H1 (cell line): ENCODE measurements around the gene PRXL2A. TPM values are rescaled to one million over a fixed set of nuclear protein-coding genes. Genes with fewer than 3 reads are reported as not detected.
A peak's percentile ranks its signal among the peaks of the same experiment; 100 is the strongest.

Experiments
- CTCF ChIA-PET: fragments of 300-600 bp; sonication (Branson Sonifier 250); formaldehyde crosslinking; loops from one replicate; lab custom pipeline; 2021; ENCODE audit not compliant: partially characterized antibody; lab: Charles Lee
- POLR2A ChIA-PET: fragments of 300-600 bp; sonication (Branson Sonifier 250); formaldehyde crosslinking; loops from one replicate; lab custom pipeline; 2021; ENCODE audit warnings: inconsistent platforms; ENCODE audit not compliant: partially characterized antibody; lab: Charles Lee
- DNase-seq, 2 experiments: peaks; one replicate each; pipeline versions ENCODE4 v3.0.0 to v3.0.0-alpha.2; 2010 to 2022; ENCODE audit warnings: low spot score in 2 of 2, low read depth in 1 of 2, mixed read lengths in 1 of 2
- FAIRE-seq: peaks from 2 replicates; lab custom pipeline; 2011; peaks lifted over from hg19 to GRCh38; lab: Jason Lieb, UNC
- H2AFZ ChIP-seq: 2 replicates; pipeline ENCODE4 v1.8.1; 2012; ENCODE audit warnings: low read length, inconsistent platforms
- H2AK5ac ChIP-seq: 2 replicates; pipeline ENCODE4 v1.6.1; 2013; ENCODE audit warnings: low read depth, low read length
- H2BK120ac ChIP-seq: replicated peaks from 2 replicates; pipeline ENCODE3; 2013; ENCODE audit warnings: low read depth, low read length, inconsistent platforms
- H2BK12ac ChIP-seq: 2 replicates; pipeline ENCODE4 v1.6.1; 2013; ENCODE audit warnings: low read depth, low read length
- H2BK15ac ChIP-seq: 2 replicates; pipeline ENCODE4 v1.6.1; 2013; ENCODE audit warnings: low read length
- H2BK20ac ChIP-seq: 2 replicates; pipeline ENCODE4 v1.6.1; 2013; ENCODE audit warnings: low read length
- H2BK5ac ChIP-seq: 2 replicates; pipeline ENCODE4 v1.6.1; 2013; ENCODE audit warnings: low read depth, low read length
- H3K14ac ChIP-seq: 2 replicates; pipeline ENCODE4 v1.6.1; 2013; ENCODE audit warnings: inconsistent platforms; ENCODE audit not compliant: insufficient read length
- H3K18ac ChIP-seq: 2 replicates; pipeline ENCODE4 v1.6.1; 2013; ENCODE audit warnings: low read length; ENCODE audit errors: extremely low read depth
- H3K23ac ChIP-seq: 2 replicates; pipeline ENCODE4 v1.6.1; 2013; ENCODE audit warnings: inconsistent platforms; ENCODE audit not compliant: insufficient read length
- H3K23me2 ChIP-seq: 2 replicates; pipeline ENCODE4 v1.6.1; 2013; ENCODE audit warnings: low read depth, low read length
- H3K27ac ChIP-seq: 2 replicates; pipeline ENCODE4 v1.6.1; 2011; ENCODE audit warnings: low read depth, low read length, inconsistent platforms
- H3K27me3 ChIP-seq, 4 experiments: replicated peaks in 1 of 4; 1 replicate in 1 of 4; 2 replicates in 3 of 4; pipeline versions ENCODE4 v1.6.1 to v1.8.1; 2011 to 2013; ENCODE audit warnings: low read length in 3 of 4, mild to moderate bottlenecking in 3 of 4, inconsistent platforms in 2 of 4, mixed read lengths in 2 of 4, moderate library complexity in 1 of 4; ENCODE audit not compliant: control insufficient read depth in 3 of 4, insufficient read depth in 3 of 4; ENCODE audit errors: extremely low read depth in 1 of 4
- H3K36me3 ChIP-seq, 4 experiments: 2 replicates each; pipeline versions ENCODE4 v1.6.1 to v1.8.1; 2011 to 2013; ENCODE audit warnings: mild to moderate bottlenecking in 4 of 4, low read length in 3 of 4, moderate library complexity in 2 of 4, control low read depth in 1 of 4, inconsistent platforms in 1 of 4; ENCODE audit not compliant: insufficient read depth in 4 of 4, control insufficient read depth in 2 of 4
- H3K4ac ChIP-seq: replicated peaks from 2 replicates; pipeline ENCODE3; 2013; ENCODE audit warnings: low read length, low read depth, mixed read lengths, inconsistent platforms; ENCODE audit not compliant: insufficient read length
- H3K4me1 ChIP-seq, 4 experiments: replicated peaks in 1 of 4; 1 replicate in 1 of 4; 2 replicates in 3 of 4; pipeline versions ENCODE4 v1.6.1 to v1.8.1; 2011 to 2013; ENCODE audit warnings: low read length in 3 of 4, inconsistent platforms in 2 of 4, mixed read lengths in 1 of 4; ENCODE audit not compliant: insufficient read depth in 4 of 4, control insufficient read depth in 3 of 4
- H3K4me2 ChIP-seq, 2 experiments: 2 replicates each; pipeline versions ENCODE4 v1.6.1 to v1.8.1; 2011 to 2013; ENCODE audit warnings: low read depth in 2 of 2, low read length in 2 of 2, control low read depth in 1 of 2, inconsistent platforms in 1 of 2, mild to moderate bottlenecking in 1 of 2; ENCODE audit not compliant: insufficient read depth in 1 of 2
- H3K4me3 ChIP-seq, 4 experiments: fragments of 200-600, 300-600 bp in 1 of 4; sonication (generic), shearing (Covaris generic), sonication (Bioruptor Twin) in 1 of 4; 2 replicates each; pipeline versions ENCODE4 v1.5.1 to v1.8.1; 2011 to 2016; ENCODE audit warnings: low read length in 4 of 4, low read depth in 3 of 4, control low read depth in 2 of 4, inconsistent platforms in 2 of 4, mild to moderate bottlenecking in 2 of 4, mixed read lengths in 1 of 4, moderate library complexity in 1 of 4; ENCODE audit not compliant: insufficient read depth in 2 of 4; ENCODE audit errors: extremely low read depth in 1 of 4
- H3K56ac ChIP-seq: replicated peaks from 2 replicates; pipeline ENCODE3; 2013; ENCODE audit warnings: low read depth, mild to moderate bottlenecking, mixed read lengths, low read length, inconsistent platforms; ENCODE audit not compliant: insufficient read length
- H3K79me1 ChIP-seq: 2 replicates; pipeline ENCODE4 v1.6.1; 2013; ENCODE audit warnings: low read depth, low read length, control low read depth
- H3K79me2 ChIP-seq, 2 experiments: 2 replicates each; pipeline versions ENCODE4 v1.6.1 to v1.8.1; 2012 to 2013; ENCODE audit warnings: low read length in 2 of 2, mild to moderate bottlenecking in 2 of 2, inconsistent platforms in 1 of 2; ENCODE audit not compliant: insufficient read depth in 2 of 2, control insufficient read depth in 1 of 2
- H3K9ac ChIP-seq, 4 experiments: replicated peaks in 1 of 4; 1 replicate in 1 of 4; 2 replicates in 3 of 4; pipeline versions ENCODE4 v1.6.1 to v1.8.1; 2011 to 2013; ENCODE audit warnings: low read depth in 3 of 4, low read length in 3 of 4, control low read depth in 2 of 4, mild to moderate bottlenecking in 2 of 4, moderate library complexity in 2 of 4, inconsistent platforms in 1 of 4; ENCODE audit errors: extremely low read depth in 1 of 4
- H3K9me3 ChIP-seq, 2 experiments: 2 replicates each; pipeline versions ENCODE4 v1.6.1 to v1.8.1; 2012 to 2013; ENCODE audit warnings: mild to moderate bottlenecking in 2 of 2, moderate library complexity in 2 of 2, control low read depth in 1 of 2, inconsistent platforms in 1 of 2, low read depth in 1 of 2, low read length in 1 of 2, mixed read lengths in 1 of 2; ENCODE audit not compliant: insufficient read depth in 2 of 2
- H4K20me1 ChIP-seq, 2 experiments: replicated peaks in 1 of 2; 2 replicates each; pipeline versions ENCODE3 to v1.8.1; 2011 to 2013; ENCODE audit warnings: inconsistent platforms in 2 of 2, low read length in 2 of 2, mild to moderate bottlenecking in 1 of 2; ENCODE audit not compliant: insufficient read depth in 2 of 2, control insufficient read depth in 1 of 2
- H4K5ac ChIP-seq: 2 replicates; pipeline ENCODE4 v1.6.1; 2013; ENCODE audit warnings: low read length, low read depth, mixed read lengths, inconsistent platforms; ENCODE audit not compliant: insufficient read length
- H4K8ac ChIP-seq: 2 replicates; pipeline ENCODE4 v1.8.0; 2013; ENCODE audit warnings: mild to moderate bottlenecking, moderate library complexity, low read length, inconsistent platforms; ENCODE audit not compliant: insufficient read depth; ENCODE audit errors: extremely low read depth
- H4K91ac ChIP-seq: replicated peaks from 2 replicates; pipeline ENCODE3; 2013; ENCODE audit warnings: low read length, mixed read lengths, inconsistent platforms; ENCODE audit not compliant: insufficient read length
- E2F6 ChIP-seq: IDR thresholded peaks from 2 replicates; pipeline ENCODE4 v1.6.1; 2012; ENCODE audit warnings: inconsistent platforms
- TBP ChIP-seq: IDR thresholded peaks from 2 replicates; pipeline ENCODE4 v1.6.1; 2011; ENCODE audit warnings: low read depth, low read length, improper control_type of control experiment
- WGBS, 2 experiments: shearing (Covaris generic) in 1 of 2; methylation state at CpG; one replicate each; pipeline versions ENCODE4 v1.1.6 to v1.1.7; 2013 to 2015; ENCODE audit warnings: low lambda C conversion rate in 2 of 2, mixed read lengths in 2 of 2, inconsistent platforms in 1 of 2, low coverage in 1 of 2, missing lambda C conversion rate in 1 of 2; ENCODE audit not compliant: insufficient replicate concordance in 2 of 2, insufficient coverage in 1 of 2, insufficient read length in 1 of 2; ENCODE audit errors: extremely low coverage in 1 of 2, missing lambda C conversion rate in 1 of 2; 5-methylcytosine and 5-hydroxymethylcytosine counted together
- polyA plus RNA-seq, 7 experiments: library from polyadenylated mRNA; depleted of rRNA in 3 of 7; stranded (reverse) in 5 of 7; unstranded in 2 of 7; fragments of >200 nt in 5 of 7; fragments of 200-250 nt in 2 of 7; gene quantifications; 1 replicate in 5 of 7; 2 replicates in 1 of 7; 4 replicates in 1 of 7; pipeline versions ENCODE4 v1.2.1 to v1.2.3, GENCODE V29; 2011 to 2013; ENCODE audit warnings: missing spikeins in 2 of 7, mixed read lengths in 2 of 7
- total RNA-seq: library from RNA; stranded (reverse); fragmentation: NEBNext Ultra II Directional; extraction: Animal tissue kit (Norgen Biotek cat#: 25700); gene quantifications from 2 replicates; pipeline ENCODE4 v1.2.1, GENCODE V29; 2021

PRXL2A gene
- total and polyA plus RNA-seq, 2 of the 8 experiments (the other 6 are each of a cell fraction or from before 2014, with no cell fraction given), result 13.4 to 58.3 TPM

GRCh38 chr10:80415734-80416478, 7.6 kb downstream of the PRXL2A start:
- FAIRE-seq, result no peak
- Histone ChIP-seq H3K14ac (no peak overlapping the region), H3K23ac (no peak overlapping the region), H3K23me2 (no peaks in the 10 kb centered on the region), H3K79me2 (peaks cover 0 to 28% of the 10 kb centered on the region in 2 experiments; a peak in 2 of 4 replicates), H3K27me3 (peaks cover 0 to 11% (median 1%) of the 10 kb centered on the region in 4 experiments; a peak in 4 of 7 replicates), H3K4me3 (no peak overlapping the region), H3K4me1 (peaks cover 4 to 22% (median 12%) of the 10 kb centered on the region in 4 experiments), H4K5ac (no peak overlapping the region), H3K9me3 (no peaks in the 10 kb centered on the region), H4K91ac (no peak overlapping the region), H2AFZ (no peak overlapping the region), H3K4me2 (peak overlapping the region in 1 of 2 experiments; percentile 71; a peak in 2 of 4 replicates), H2BK20ac (no peak overlapping the region), H2BK15ac (no peak overlapping the region), H3K36me3 (peaks cover 0 to under 1% (median 0%) of the 10 kb centered on the region in 4 experiments; a peak in 4 of 8 replicates), H2BK120ac (no peak overlapping the region), H4K20me1 (peaks cover 18 to 44% of the 10 kb centered on the region in 2 experiments), H2AK5ac (no peak overlapping the region), H3K9ac (no peak overlapping the region), H3K27ac (no peak overlapping the region), H3K79me1 (peaks cover 11% of the 10 kb centered on the region), H2BK5ac (no peak overlapping the region), H3K18ac (no peak overlapping the region), H3K4ac (no peak overlapping the region), H3K56ac (no peak overlapping the region), H2BK12ac (no peak overlapping the region), H4K8ac (no peak overlapping the region)
- ChIA-PET CTCF (interaction anchor here (1.3 to 5.9 kb wide), 2 partner anchors 89 kb away, joined by 6 to 28 read pairs; no protein-coding TSS in a partner anchor), POLR2A (no interaction called here)
- WGBS, 2 experiments, result 86% methylated on average over 3 of the region's 3 CpGs; no CpG with 5 or more reads in 1 of the 2 experiments
- DNase-seq, result no peak
- TF ChIP-seq TBP, result no peak
- no peak for TF ChIP-seq E2F6
